CD4-positive, alpha-beta memory T cell (primary cell): ENCODE data around the gene GUCD1. TPM values are rescaled to one million over a fixed set of nuclear protein-coding genes. Genes with fewer than 3 reads are reported as not detected.

Source experiments
- CTCF ChIA-PET: fragments of 350-600 bp; sonication (Branson Sonifier 250); formaldehyde crosslinking; loops from one replicate; lab custom pipeline; 2021; ENCODE audit warnings: inconsistent platforms; ENCODE audit not compliant: partially characterized antibody; lab: Charles Lee
- POLR2A ChIA-PET: fragments of 350-600 bp; sonication (Branson Sonifier 250); formaldehyde crosslinking; loops from one replicate; lab custom pipeline; 2021; ENCODE audit not compliant: partially characterized antibody; lab: Charles Lee
- DNase-seq, 5 donors: peaks; one replicate each; pipeline versions ENCODE4 v3.0.0 to v3.0.0-alpha.2; 2020 to 2022; ENCODE audit warnings: mixed read lengths in 1 of 5
- H3K27ac ChIP-seq: one replicate; pipeline ENCODE4 v1.7.0; 2013; ENCODE audit warnings: low read depth, low read length
- H3K27me3 ChIP-seq: 2 replicates; pipeline ENCODE4 v1.7.0; 2013; ENCODE audit warnings: mild to moderate bottlenecking, low read length, moderate library complexity; ENCODE audit not compliant: insufficient read depth
- H3K36me3 ChIP-seq: 2 replicates; pipeline ENCODE4 v1.7.0; 2013; ENCODE audit warnings: mild to moderate bottlenecking, low read length, moderate library complexity; ENCODE audit not compliant: insufficient read depth
- H3K4me1 ChIP-seq: 2 replicates; pipeline ENCODE4 v1.7.0; 2013; ENCODE audit warnings: mild to moderate bottlenecking, low read length, moderate library complexity; ENCODE audit not compliant: insufficient read depth
- H3K4me3 ChIP-seq, 2 donors: one replicate each; pipeline ENCODE4 v1.7.0; 2013; ENCODE audit warnings: low read length in 2 of 2, mild to moderate bottlenecking in 1 of 2
- H3K9me3 ChIP-seq, 2 donors: one replicate each; pipeline ENCODE4 v1.7.0; 2013; ENCODE audit warnings: low read length in 2 of 2, control low read depth in 1 of 2; ENCODE audit not compliant: control insufficient read depth in 1 of 2
- H3K27ac Mint-ChIP-seq, 7 donors: one replicate each; pipeline ENCODE4 v1.8.0; 2020 to 2021; ENCODE audit warnings: mixed read lengths in 7 of 7, mild to moderate bottlenecking in 6 of 7, inconsistent platforms in 3 of 7, moderate library complexity in 3 of 7
- H3K27me3 Mint-ChIP-seq, 2 donors: one replicate each; pipeline ENCODE4 v1.8.0; 2020 to 2021; ENCODE audit warnings: mixed read lengths in 2 of 2
- H3K36me3 Mint-ChIP-seq, 2 donors: one replicate each; pipeline ENCODE4 v1.8.0; 2020 to 2021; ENCODE audit warnings: mixed read lengths in 2 of 2, inconsistent platforms in 1 of 2, mild to moderate bottlenecking in 1 of 2
- H3K4me1 Mint-ChIP-seq, 4 donors: one replicate each; pipeline ENCODE4 v1.8.0; 2020 to 2021; ENCODE audit warnings: mixed read lengths in 4 of 4, mild to moderate bottlenecking in 1 of 4
- H3K4me3 Mint-ChIP-seq, 8 donors: one replicate each; pipeline ENCODE4 v1.8.0; 2020 to 2021; ENCODE audit warnings: mixed read lengths in 8 of 8, mild to moderate bottlenecking in 7 of 8, moderate library complexity in 6 of 8, inconsistent platforms in 3 of 8
- H3K9me3 Mint-ChIP-seq, 8 donors: one replicate each; pipeline ENCODE4 v1.8.0; 2020 to 2021; ENCODE audit warnings: mixed read lengths in 8 of 8, mild to moderate bottlenecking in 5 of 8, inconsistent platforms in 3 of 8, moderate library complexity in 1 of 8
- intact Hi-C: fragments of 100-400 bp; cut with micrococcal nuclease; formaldehyde crosslinking; loops from one replicate; pipeline ENCODE4 v1.15.1; 2023
- polyA plus RNA-seq, 2 donors: library from polyadenylated mRNA; unstranded; fragments of 300-500 nt; fragmentation: Illumina TruSeq; gene quantifications; one replicate each; pipeline ENCODE4 v1.2.3, GENCODE V29; 2021
- total RNA-seq, 2 experiments: library from RNA; stranded (reverse); gene quantifications; one replicate each; pipeline ENCODE4 v1.2.3, GENCODE V29; 2021

The GUCD1 gene
- total and polyA plus RNA-seq, 4 experiments from 2014 or later = 44.2 to 65.5 (median 56.1) TPM

DNA sequence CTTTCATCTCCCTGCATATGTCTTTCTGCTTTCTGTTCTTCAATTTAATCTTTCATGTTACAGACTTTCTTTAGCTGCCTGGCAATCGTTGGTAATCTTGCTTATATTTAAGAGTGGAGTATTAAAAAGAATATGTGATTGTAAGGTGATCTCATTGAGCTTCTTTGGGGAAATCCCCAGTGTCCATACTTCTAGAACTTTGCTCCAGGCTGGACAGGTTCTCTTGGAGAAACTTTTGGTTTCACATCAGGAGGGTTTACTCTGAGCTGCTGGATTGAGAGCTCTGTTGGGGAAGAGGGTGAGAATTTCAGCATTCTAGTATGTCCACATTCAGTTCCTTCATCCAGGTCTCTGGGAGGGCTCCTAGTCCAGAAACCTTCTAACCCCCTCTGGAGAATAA is 21.8 kb upstream of the GUCD1 start:
- Mint-ChIP-seq H3K9me3 (no peaks in the 10 kb centered on the region), H3K4me3 (no peak overlapping the region), H3K27ac (peak overlapping the region in 2 of 7 donors; percentile 23 to 42), H3K27me3 (no peaks in the 10 kb centered on the region), H3K4me1 (no peaks in the 10 kb centered on the region), H3K36me3 (peaks cover 32 to 45% of the 10 kb centered on the region in 2 donors)
- intact Hi-C loops = no loop called here
- no peaks in the 10 kb centered on the region for H3K27me3 ChIP-seq
- no peaks in the 10 kb centered on the region for H3K4me1 ChIP-seq
- no peaks in the 10 kb centered on the region for H3K9me3 ChIP-seq
- no peak overlapping the region for H3K4me3 ChIP-seq
- ChIA-PET POLR2A (no interaction called here), CTCF (no interaction called here)
- no peak for DNase-seq
- H3K36me3 ChIP-seq = peaks cover 25% of the 10 kb centered on the region
- H3K27ac ChIP-seq = no peak overlapping the region

DNA sequence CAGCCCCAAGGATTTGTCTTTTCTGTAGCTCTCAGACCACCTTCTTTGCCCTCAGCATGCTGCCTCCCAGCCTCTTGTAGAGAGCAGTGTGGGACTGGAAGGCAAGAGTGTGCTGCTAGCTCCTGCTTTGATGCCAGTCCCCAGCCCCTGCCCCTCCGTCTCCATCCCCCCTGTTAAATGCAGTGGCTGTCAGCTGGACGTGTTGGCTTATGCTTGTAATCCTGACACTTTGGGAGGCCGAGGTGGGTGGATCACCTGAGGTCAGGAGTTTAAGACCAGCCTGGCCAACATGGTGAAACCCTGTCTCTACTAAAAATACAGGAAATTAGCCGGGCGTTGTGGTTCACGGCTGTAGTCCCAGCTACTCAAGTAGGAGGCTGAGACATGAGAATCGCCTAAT is 16.3 kb upstream of the GUCD1 start:
- Mint-ChIP-seq H3K4me1 (peaks cover 5 to 11% (median 7%) of the 10 kb centered on the region in 4 donors), H3K9me3 (no peaks in the 10 kb centered on the region), H3K36me3 (peaks cover 56 to 70% of the 10 kb centered on the region in 2 donors), H3K4me3 (no peak overlapping the region), H3K27me3 (no peaks in the 10 kb centered on the region), H3K27ac (peak overlapping the region in 2 of 7 donors; percentile 17 to 29)
- no peaks in the 10 kb centered on the region for H3K4me1 ChIP-seq
- H3K27me3 ChIP-seq = no peaks in the 10 kb centered on the region
- no peak for DNase-seq
- CTCF ChIA-PET = interaction anchor here (1.1 kb wide), 1 partner anchor 14 kb away, joined by 3 read pairs; no protein-coding TSS in a partner anchor
- peaks cover 63% of the 10 kb centered on the region for H3K36me3 ChIP-seq
- no peaks in the 10 kb centered on the region for H3K9me3 ChIP-seq
- H3K4me3 ChIP-seq = no peak overlapping the region
- H3K27ac ChIP-seq = no peak overlapping the region
- intact Hi-C loops = no loop called here
- POLR2A ChIA-PET = interaction anchor here (1.5 kb wide), 1 partner anchor 16 kb away, joined by 3 read pairs; the partner anchor contains the start of gene GUCD1

DNA sequence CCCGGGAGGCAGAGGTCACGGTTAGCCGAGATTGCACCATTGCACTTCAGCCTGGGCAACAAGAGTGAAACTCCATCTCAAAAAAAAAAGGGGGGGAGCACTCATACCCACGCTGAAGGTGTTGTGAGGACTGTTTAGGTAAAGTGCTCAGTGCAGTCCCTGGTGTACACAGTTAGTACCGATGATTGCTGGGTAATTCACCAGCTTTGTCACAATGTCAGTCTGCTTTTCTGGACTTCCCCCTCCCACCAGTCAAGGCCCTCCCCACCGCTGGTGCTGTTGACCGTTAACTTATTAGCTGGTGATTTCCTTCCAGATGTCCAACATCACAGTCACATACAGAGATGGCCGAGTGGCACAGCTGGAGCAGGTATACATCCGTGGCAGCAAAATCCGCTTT is 12.7 kb upstream of the GUCD1 start:
- H3K4me3 Mint-ChIP-seq = no peak overlapping the region
- no peak overlapping the region for H3K27ac Mint-ChIP-seq
- H3K36me3 Mint-ChIP-seq = peaks cover 38 to 68% of the 10 kb centered on the region in 2 donors
- H3K27me3 Mint-ChIP-seq = no peaks in the 10 kb centered on the region
- peaks cover 20 to 45% (median 27%) of the 10 kb centered on the region in 4 donors for H3K4me1 Mint-ChIP-seq
- ChIA-PET CTCF (no interaction called here), POLR2A (no interaction called here)
- DNase-seq = no peak
- no peaks in the 10 kb centered on the region for H3K9me3 ChIP-seq
- no peak overlapping the region for H3K27ac ChIP-seq
- no peaks in the 10 kb centered on the region for H3K9me3 Mint-ChIP-seq
- intact Hi-C loops = no loop called here
- no peak overlapping the region for H3K4me3 ChIP-seq
- peaks cover 45% of the 10 kb centered on the region for H3K36me3 ChIP-seq
- no peaks in the 10 kb centered on the region for H3K27me3 ChIP-seq
- peaks cover 27% of the 10 kb centered on the region for H3K4me1 ChIP-seq

DNA sequence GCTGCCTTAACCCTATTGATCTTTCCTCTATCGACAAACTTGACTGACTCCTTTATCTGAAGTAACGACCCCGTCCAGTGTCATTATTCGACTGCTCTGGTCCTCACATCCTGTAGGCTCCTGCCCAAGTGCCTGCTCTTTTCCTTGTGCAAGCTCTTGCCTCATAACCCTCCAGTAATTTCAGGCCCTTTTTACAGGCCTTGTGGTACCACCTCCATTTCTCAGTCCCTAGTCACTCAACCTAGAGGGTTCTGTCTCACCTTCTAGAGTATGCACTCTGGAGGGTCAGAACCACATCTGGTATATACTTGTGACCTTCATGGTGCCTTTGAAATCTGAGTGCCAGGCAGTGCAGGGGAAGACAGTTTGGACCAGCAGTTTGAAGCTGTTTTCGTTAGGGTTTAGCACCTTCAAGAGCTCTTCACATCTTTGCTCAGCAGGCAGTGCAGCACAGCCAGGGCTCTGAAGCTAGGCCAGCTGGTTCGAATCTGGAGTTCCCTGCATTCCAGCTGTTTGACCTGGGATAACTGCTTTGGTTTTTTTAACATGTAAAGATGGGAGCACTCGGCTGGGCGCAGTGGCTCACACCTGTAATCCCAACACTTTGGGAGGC is 12.1 kb upstream of the GUCD1 start:
- Histone ChIP-seq H3K27me3 (no peaks in the 10 kb centered on the region), H3K9me3 (no peaks in the 10 kb centered on the region), H3K4me3 (no peak overlapping the region), H3K27ac (no peak overlapping the region), H3K4me1 (peaks cover 30% of the 10 kb centered on the region), H3K36me3 (peaks cover 40% of the 10 kb centered on the region)
- H3K9me3 Mint-ChIP-seq = no peaks in the 10 kb centered on the region
- peak overlapping the region in 3 of 7 donors; percentile 13 to 52 (median 46) for H3K27ac Mint-ChIP-seq
- no peak for DNase-seq
- peaks cover 22 to 48% (median 30%) of the 10 kb centered on the region in 4 donors for H3K4me1 Mint-ChIP-seq
- peaks cover 36 to 65% of the 10 kb centered on the region in 2 donors for H3K36me3 Mint-ChIP-seq
- intact Hi-C loops = no loop called here
- no peak overlapping the region for H3K4me3 Mint-ChIP-seq
- POLR2A ChIA-PET = no interaction called here
- CTCF ChIA-PET = no interaction called here
- H3K27me3 Mint-ChIP-seq = no peaks in the 10 kb centered on the region

DNA sequence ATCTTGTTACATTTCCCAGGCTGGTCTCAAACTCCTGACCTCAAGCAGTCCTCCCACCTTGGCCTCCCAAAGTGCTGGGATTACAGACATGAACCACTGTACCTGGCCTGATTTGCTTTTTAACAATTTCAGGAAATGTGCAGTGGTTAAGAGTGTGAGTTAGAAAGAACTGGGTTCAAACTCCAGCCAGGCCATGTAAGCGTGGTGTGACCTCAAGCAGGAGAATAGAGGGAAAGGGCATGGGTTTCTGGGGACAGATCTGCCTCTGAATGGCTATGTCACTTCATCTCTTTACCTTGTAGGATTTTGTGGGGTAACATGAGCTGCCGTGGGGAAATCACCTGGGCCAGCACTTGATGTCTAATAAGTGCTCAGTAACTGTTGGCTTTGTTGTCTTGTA is 10.1 kb upstream of the GUCD1 start:
- Mint-ChIP-seq H3K9me3 (no peaks in the 10 kb centered on the region), H3K4me1 (peaks cover 24 to 57% (median 35%) of the 10 kb centered on the region in 4 donors), H3K4me3 (no peak overlapping the region), H3K27ac (peak overlapping the region in 2 of 7 donors; percentile 25 to 42), H3K27me3 (no peaks in the 10 kb centered on the region), H3K36me3 (peaks cover 27 to 60% of the 10 kb centered on the region in 2 donors)
- H3K9me3 ChIP-seq = no peaks in the 10 kb centered on the region
- peaks cover 32% of the 10 kb centered on the region for H3K36me3 ChIP-seq
- ChIA-PET CTCF (no interaction called here), POLR2A (no interaction called here)
- DNase-seq = no peak
- intact Hi-C loops = no loop called here
- peaks cover 30% of the 10 kb centered on the region for H3K4me1 ChIP-seq
- no peak overlapping the region for H3K27ac ChIP-seq
- no peak overlapping the region for H3K4me3 ChIP-seq
- H3K27me3 ChIP-seq = no peaks in the 10 kb centered on the region

DNA sequence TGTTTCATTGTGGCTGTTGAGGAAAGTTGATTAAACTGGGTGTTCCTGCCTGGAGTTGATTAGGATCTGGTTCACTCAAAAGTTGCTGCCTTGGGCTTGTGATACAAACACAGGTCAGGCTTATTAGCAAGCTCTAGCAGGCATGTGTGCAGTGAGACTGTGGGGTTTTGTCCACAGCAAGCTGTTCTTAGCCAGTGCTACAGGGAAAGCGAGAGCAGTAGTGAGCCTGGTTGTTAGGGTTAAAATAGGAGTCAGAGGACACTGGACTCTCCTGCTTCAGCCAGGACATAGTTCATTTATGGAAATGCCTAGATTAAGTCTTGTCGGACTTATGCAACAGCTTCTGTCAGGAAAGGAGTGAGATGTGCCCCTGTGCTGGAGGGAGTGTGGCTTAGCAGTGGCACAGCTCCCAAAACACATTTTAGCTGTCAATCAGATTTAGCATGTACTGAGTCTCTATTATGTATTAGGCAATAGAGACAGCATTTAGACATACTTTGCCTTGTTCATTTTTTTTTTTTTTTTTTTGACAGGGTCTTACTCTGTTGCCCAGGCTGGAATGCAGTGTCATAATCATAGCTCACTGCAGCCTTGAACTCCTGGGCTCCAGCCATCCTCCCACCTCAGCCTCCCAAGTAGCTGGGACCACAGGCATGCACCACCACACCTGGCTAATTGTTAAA is 9.6 kb upstream of the GUCD1 start:
- H3K36me3 ChIP-seq = peaks cover 29% of the 10 kb centered on the region
- no peaks in the 10 kb centered on the region for H3K9me3 Mint-ChIP-seq
- CTCF ChIA-PET = no interaction called here

DNA sequence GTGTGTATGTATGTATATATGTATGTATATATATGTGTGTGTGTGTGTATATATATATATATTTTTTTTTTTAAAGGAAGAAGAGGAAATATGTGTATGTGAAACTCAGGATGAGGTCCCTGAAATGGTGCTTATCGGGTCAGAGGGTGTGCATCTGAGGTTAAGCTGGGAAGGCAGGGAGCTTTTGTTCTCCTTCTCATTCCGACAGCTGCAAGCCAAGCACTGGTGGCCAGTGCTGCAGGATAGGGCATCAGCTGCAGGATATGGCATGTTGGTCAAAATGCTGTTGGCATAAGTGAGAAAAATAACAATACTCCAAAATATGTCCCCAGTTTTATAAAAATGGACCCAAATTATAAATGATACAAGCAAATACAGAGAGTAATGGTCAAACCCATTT is 8.3 kb upstream of the GUCD1 start:
- Histone ChIP-seq H3K4me1 (peaks cover 45% of the 10 kb centered on the region), H3K36me3 (peaks cover 34% of the 10 kb centered on the region), H3K9me3 (no peaks in the 10 kb centered on the region), H3K4me3 (no peak overlapping the region), H3K27me3 (no peaks in the 10 kb centered on the region), H3K27ac (no peak overlapping the region)
- Mint-ChIP-seq H3K27me3 (no peaks in the 10 kb centered on the region), H3K4me1 (peaks cover 37 to 72% (median 50%) of the 10 kb centered on the region in 4 donors), H3K36me3 (peaks cover 24 to 63% of the 10 kb centered on the region in 2 donors), H3K27ac (no peak overlapping the region), H3K9me3 (no peaks in the 10 kb centered on the region), H3K4me3 (no peak overlapping the region)
- POLR2A ChIA-PET = no interaction called here
- DNase-seq = no peak
- intact Hi-C loops = no loop called here
- CTCF ChIA-PET = no interaction called here

More for the DNA sequence above, 9.6 kb upstream of the GUCD1 start:
- no peak overlapping the region for H3K27ac ChIP-seq
- no peaks in the 10 kb centered on the region for H3K27me3 ChIP-seq
- no peaks in the 10 kb centered on the region for H3K27me3 Mint-ChIP-seq
- H3K4me1 Mint-ChIP-seq = peaks cover 27 to 59% (median 39%) of the 10 kb centered on the region in 4 donors
- no peaks in the 10 kb centered on the region for H3K9me3 ChIP-seq
- intact Hi-C loops = no loop called here
- POLR2A ChIA-PET = no interaction called here
- DNase-seq = no peak
- H3K36me3 Mint-ChIP-seq = peaks cover 25 to 58% of the 10 kb centered on the region in 2 donors
- peaks cover 33% of the 10 kb centered on the region for H3K4me1 ChIP-seq
- H3K27ac Mint-ChIP-seq = peak overlapping the region in 3 of 7 donors; percentile 0 to 39 (median 5)
- H3K4me3 Mint-ChIP-seq = peak overlapping the region in 1 of 8 donors; percentile 24
- no peak overlapping the region for H3K4me3 ChIP-seq
